Measurements from ENCODE around the gene B3GNT2. TPM values are rescaled to one million over a fixed set of nuclear protein-coding genes. Genes with fewer than 3 reads are reported as not detected.
"Not testable (repeated sequence)": the region's sequence is repeated elsewhere in the genome, so short reads cannot be mapped to it uniquely, and the experiment has no call there.

B3GNT2 gene
- total RNA-seq: 10 to 100 TPM; 41.2 to 44.3 TPM

GRCh38 chr2:62195421-62196277 lies at the start of gene B3GNT2:
Gene B3GNT2, plus strand, starts transcription at chr2:62196115. Its CDS starts 26,106 bp downstream, at chr2:62222221.
- Mint-ChIP-seq H3K27me3 (ENCODE audit: low read depth) (peaks cover 5% of the 10 kb centered on the region), H3K4me3 (peak within 1 kb of the TSS; percentile 96), H3K27ac (peak within 1 kb of the TSS; percentile 94), H3K9me3 (ENCODE audit: insufficient read depth) (no peaks in the 10 kb centered on the region), H3K36me3 (ENCODE audit: low read depth) (peaks cover 19% of the 10 kb centered on the region), H3K4me1 (ENCODE audit: low read depth) (peaks cover 46% of the 10 kb centered on the region)
- DNase-seq (peak; percentile 88), ATAC-seq (peak; percentile 75)
- CTCF ChIA-PET: interaction anchor here (1.1 kb wide), 2 partner anchors 201 to 212 kb away, joined by 3 read pairs; no protein-coding TSS in a partner anchor
- POLR2A ChIA-PET: interaction anchor here (0.7 to 1.5 kb wide), 8 partner anchors 12 to 158 kb away, joined by 3 to 11 read pairs (median 4); no protein-coding TSS in a partner anchor

- ATAC-seq; POLR2A ChIA-PET; H3K9me3 Mint-ChIP-seq (ENCODE audit: insufficient read depth); H3K27ac Mint-ChIP-seq; H3K36me3 Mint-ChIP-seq (ENCODE audit: low read depth); H3K27me3 Mint-ChIP-seq (ENCODE audit: low read depth); CTCF ChIA-PET; H3K4me3 Mint-ChIP-seq: not testable (repeated sequence)
- peak; percentile 53 for DNase-seq
- peaks cover 27% of the 10 kb centered on the region for H3K4me1 Mint-ChIP-seq (ENCODE audit: low read depth)
These were observed 49.1 kb upstream of the B3GNT2 start for GRCh38 chr2:62146790-62147189.

DNA sequence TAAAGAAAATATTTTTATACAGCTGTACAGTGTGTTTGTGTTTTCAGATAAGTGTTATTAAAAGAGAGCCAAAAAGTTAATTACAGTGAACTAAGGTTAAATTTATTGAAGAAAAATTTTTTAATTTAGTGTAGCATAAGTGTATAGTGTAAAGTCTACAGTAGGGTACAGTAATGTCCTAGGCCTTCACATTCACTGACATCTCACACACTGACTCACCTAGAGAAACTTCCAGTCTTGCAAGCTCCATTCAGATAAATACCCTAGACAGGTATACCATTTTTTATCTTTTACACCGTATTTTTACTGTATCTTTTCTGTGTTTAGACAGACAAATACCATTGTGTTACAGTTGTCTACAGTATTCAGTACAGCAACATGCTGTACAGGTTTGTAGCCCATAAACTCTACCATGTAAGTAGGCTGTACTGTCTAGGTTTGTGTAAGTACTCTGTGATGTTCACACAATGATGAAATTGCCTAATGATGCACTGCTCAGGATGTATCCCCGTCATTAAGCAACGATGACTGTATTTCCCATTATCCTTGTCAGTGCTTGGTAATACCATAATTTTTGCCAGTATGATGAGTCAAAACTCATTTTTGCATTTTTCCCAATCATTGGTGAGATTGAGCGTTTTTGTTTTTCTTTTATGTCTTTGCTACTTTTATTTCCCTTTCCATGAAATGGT lies 48.2 kb upstream of the B3GNT2 start:
- no peak for ATAC-seq
- peaks cover 27% of the 10 kb centered on the region for H3K4me1 Mint-ChIP-seq (ENCODE audit: low read depth)
- no peaks in the 10 kb centered on the region for H3K27me3 Mint-ChIP-seq (ENCODE audit: low read depth)
- H3K4me3 Mint-ChIP-seq: no peak overlapping the region
- H3K36me3 Mint-ChIP-seq (ENCODE audit: low read depth): peaks cover 7% of the 10 kb centered on the region
- H3K27ac Mint-ChIP-seq: no peak overlapping the region
- CTCF ChIA-PET: no interaction called here
- DNase-seq: no peak
- POLR2A ChIA-PET: no interaction called here
- H3K9me3 Mint-ChIP-seq (ENCODE audit: insufficient read depth): no peaks in the 10 kb centered on the region

DNA sequence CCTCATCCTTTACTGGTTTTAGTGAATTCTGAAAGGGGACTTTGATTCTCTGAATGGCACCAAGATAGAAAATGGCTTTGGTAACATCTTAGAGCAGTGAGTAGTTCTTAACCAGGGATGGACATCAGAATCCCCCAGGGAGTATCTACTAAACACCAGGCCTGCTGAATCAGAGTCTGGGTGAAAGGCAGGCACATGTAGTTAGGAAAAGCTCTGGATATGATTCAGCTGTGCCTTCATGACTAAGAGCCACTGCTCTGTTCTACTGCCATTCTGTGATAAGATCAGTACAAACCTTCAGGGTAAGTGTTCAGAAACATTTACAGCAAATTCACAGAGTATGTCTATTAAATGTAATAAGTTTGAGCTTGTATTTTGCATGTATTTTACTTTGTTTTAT lies 46.2 kb upstream of the B3GNT2 start:
- no peak overlapping the region for H3K27ac Mint-ChIP-seq
- H3K4me1 Mint-ChIP-seq (ENCODE audit: low read depth): peaks cover 24% of the 10 kb centered on the region
- DNase-seq: no peak
- no peak for ATAC-seq
- H3K36me3 Mint-ChIP-seq (ENCODE audit: low read depth): peaks cover 5% of the 10 kb centered on the region
- H3K9me3 Mint-ChIP-seq (ENCODE audit: insufficient read depth): no peaks in the 10 kb centered on the region
- H3K27me3 Mint-ChIP-seq (ENCODE audit: low read depth): no peaks in the 10 kb centered on the region
- POLR2A ChIA-PET: no interaction called here
- no peak overlapping the region for H3K4me3 Mint-ChIP-seq
- CTCF ChIA-PET: no interaction called here

GRCh38 chr2:62150597-62151305 lies 45.2 kb upstream of the B3GNT2 start:
- H3K4me3 Mint-ChIP-seq: no peak overlapping the region
- POLR2A ChIA-PET: no interaction called here
- ATAC-seq (no peak), DNase-seq (no peak)
- H3K27me3 Mint-ChIP-seq (ENCODE audit: low read depth): no peaks in the 10 kb centered on the region
- CTCF ChIA-PET: no interaction called here
- peaks cover 18% of the 10 kb centered on the region for H3K4me1 Mint-ChIP-seq (ENCODE audit: low read depth)
- H3K9me3 Mint-ChIP-seq (ENCODE audit: insufficient read depth): no peaks in the 10 kb centered on the region
- no peaks in the 10 kb centered on the region for H3K36me3 Mint-ChIP-seq (ENCODE audit: low read depth)
- H3K27ac Mint-ChIP-seq: peak overlapping the region; percentile 18

GRCh38 chr2:62151306-62151638 lies 44.6 kb upstream of the B3GNT2 start:
- POLR2A ChIA-PET: no interaction called here
- no peaks in the 10 kb centered on the region for H3K27me3 Mint-ChIP-seq (ENCODE audit: low read depth)

DNA sequence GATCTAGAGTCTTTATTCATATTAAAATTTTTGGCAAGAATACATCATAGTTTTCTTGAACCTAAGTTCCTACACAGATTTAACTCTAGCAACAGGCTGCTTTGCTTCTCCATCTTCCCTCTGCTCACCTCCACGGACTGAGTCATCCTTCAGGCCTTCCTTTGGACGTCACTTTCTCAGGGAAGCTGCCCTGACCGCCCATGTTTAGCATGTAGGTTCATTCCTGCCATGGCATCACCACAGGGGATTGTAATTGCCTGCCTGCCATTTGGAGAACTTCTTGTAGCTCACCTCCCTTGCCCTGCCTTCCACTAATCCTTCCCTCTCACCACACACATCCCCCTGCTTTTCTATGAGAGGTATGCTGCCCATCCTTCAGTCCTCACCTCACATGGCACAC lies 43.9 kb upstream of the B3GNT2 start:
- Mint-ChIP-seq H3K4me3 (no peak overlapping the region), H3K27me3 (ENCODE audit: low read depth) (no peaks in the 10 kb centered on the region), H3K27ac (no peak overlapping the region), H3K4me1 (ENCODE audit: low read depth) (peaks cover 12% of the 10 kb centered on the region), H3K36me3 (ENCODE audit: low read depth) (no peaks in the 10 kb centered on the region), H3K9me3 (ENCODE audit: insufficient read depth) (no peaks in the 10 kb centered on the region)
- CTCF ChIA-PET: no interaction called here
- POLR2A ChIA-PET: no interaction called here
- no peak for ATAC-seq
- no peak for DNase-seq

More at GRCh38 chr2:62151306-62151638, 44.6 kb upstream of the B3GNT2 start:
- Mint-ChIP-seq H3K36me3 (ENCODE audit: low read depth) (no peaks in the 10 kb centered on the region), H3K4me1 (ENCODE audit: low read depth) (peaks cover 18% of the 10 kb centered on the region), H3K27ac (peak overlapping the region; percentile 18), H3K9me3 (ENCODE audit: insufficient read depth) (no peaks in the 10 kb centered on the region), H3K4me3 (no peak overlapping the region)
- CTCF ChIA-PET: no interaction called here
- ATAC-seq (no peak), DNase-seq (no peak)

GRCh38 chr2:62156861-62157496 lies 38.9 kb upstream of the B3GNT2 start:
- Mint-ChIP-seq H3K9me3 (ENCODE audit: insufficient read depth) (no peaks in the 10 kb centered on the region), H3K4me3 (no peak overlapping the region), H3K27me3 (ENCODE audit: low read depth) (no peaks in the 10 kb centered on the region), H3K27ac (no peak overlapping the region), H3K4me1 (ENCODE audit: low read depth) (peaks cover 6% of the 10 kb centered on the region), H3K36me3 (ENCODE audit: low read depth) (no peaks in the 10 kb centered on the region)
- POLR2A ChIA-PET: no interaction called here
- no peak for ATAC-seq
- DNase-seq: no peak
- CTCF ChIA-PET: no interaction called here

DNA sequence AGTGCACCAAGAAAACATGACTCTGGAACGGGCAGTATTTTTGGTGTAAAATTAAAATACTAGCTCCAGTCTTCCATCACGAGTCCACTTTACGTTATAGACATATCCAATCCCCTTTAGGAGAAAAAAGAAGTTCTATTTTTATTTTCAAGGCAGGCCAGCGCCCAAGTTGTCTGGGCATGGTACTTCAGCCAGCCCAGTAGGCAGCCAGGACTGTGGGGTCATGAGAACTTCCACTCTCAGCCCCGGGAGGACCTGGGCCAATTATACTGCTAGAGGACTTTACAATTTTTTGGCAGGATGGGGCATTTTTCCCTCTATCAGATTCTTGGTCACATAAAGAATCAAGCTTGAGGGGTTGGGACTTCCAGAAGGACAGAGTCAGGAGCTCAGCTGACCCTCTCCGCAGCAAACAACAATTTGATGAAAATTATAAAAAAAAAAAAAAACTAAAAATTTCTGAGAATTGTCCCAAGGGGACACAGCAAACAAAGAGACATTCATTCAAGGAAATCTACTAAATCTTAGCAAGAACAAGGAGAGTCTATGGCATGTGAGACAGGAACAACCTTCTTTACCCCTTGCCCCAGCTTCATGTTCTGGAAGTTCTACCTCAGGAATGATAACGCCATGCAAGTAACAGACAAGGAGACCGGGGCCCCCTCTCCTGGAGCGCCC lies 37.3 kb upstream of the B3GNT2 start:
- H3K9me3 Mint-ChIP-seq (ENCODE audit: insufficient read depth): no peaks in the 10 kb centered on the region
- H3K27me3 Mint-ChIP-seq (ENCODE audit: low read depth): no peaks in the 10 kb centered on the region
- peaks cover 6% of the 10 kb centered on the region for H3K4me1 Mint-ChIP-seq (ENCODE audit: low read depth)
- H3K27ac Mint-ChIP-seq: no peak overlapping the region
- DNase-seq (no peak), ATAC-seq (no peak)
- CTCF ChIA-PET: interaction anchor here (1.0 kb wide), 1 partner anchor 42 kb away, joined by 3 read pairs; no protein-coding TSS in a partner anchor
- POLR2A ChIA-PET: no interaction called here
- no peaks in the 10 kb centered on the region for H3K36me3 Mint-ChIP-seq (ENCODE audit: low read depth)
- no peak overlapping the region for H3K4me3 Mint-ChIP-seq

DNA sequence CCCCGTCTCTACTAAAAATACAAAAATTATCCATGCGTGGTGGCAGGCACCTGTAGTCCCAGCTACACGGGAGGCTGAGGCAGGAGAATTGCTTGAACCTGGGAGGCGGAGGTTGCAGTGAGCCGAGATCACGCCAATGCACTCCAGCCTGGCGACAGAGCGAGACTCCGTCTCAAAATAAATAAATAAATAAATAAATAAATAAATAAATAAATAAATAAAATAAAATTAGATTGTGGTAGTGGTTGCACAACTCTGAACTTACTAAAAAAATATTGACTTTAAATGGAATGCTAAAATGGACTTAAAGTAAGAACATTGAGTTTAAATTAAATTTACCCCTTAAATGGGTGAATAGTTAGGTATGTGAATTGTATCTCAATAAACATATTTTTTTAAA lies 35.2 kb upstream of the B3GNT2 start:
- DNase-seq; H3K36me3 Mint-ChIP-seq (ENCODE audit: low read depth); H3K27me3 Mint-ChIP-seq (ENCODE audit: low read depth); ATAC-seq; CTCF ChIA-PET; H3K4me1 Mint-ChIP-seq (ENCODE audit: low read depth); H3K27ac Mint-ChIP-seq; H3K4me3 Mint-ChIP-seq; H3K9me3 Mint-ChIP-seq (ENCODE audit: insufficient read depth); POLR2A ChIA-PET: not testable (repeated sequence)

DNA sequence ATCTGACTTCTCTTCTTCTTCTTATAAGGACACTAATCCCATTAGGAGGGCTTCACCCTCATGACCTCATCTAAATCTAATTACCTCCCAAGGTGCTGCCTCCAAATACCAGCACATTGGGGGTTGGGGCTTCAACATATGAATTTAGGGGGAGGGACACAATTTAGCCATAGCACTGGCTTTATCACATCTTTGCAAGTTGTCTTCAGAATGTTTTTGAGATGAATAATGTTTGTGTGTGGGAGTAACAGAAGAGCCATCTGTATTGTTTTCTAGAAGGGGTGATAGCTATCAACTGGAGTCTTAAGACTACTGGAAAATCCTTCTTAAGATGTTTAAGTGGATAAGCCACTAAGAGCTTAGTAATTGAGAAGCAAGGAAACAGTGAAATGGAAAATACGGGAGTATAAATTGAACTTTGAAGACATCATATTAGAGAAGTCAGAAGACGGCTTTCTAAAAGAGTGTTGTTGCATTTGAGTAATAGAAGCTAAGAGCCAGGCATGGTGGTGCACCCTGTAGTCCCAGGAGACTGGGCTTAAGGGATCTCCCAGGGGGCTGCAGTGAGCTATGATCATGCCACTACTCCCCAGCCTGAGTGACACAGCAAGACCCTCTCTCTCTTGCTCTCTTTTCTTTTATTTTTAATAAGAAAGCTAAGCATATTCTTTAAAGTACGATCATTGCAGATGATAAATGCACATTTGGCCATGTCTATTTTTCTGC lies 32.6 kb upstream of the B3GNT2 start:
- Mint-ChIP-seq H3K27ac (no peak overlapping the region), H3K27me3 (ENCODE audit: low read depth) (no peaks in the 10 kb centered on the region), H3K36me3 (ENCODE audit: low read depth) (no peaks in the 10 kb centered on the region), H3K4me1 (ENCODE audit: low read depth) (peaks cover 6% of the 10 kb centered on the region), H3K4me3 (no peak overlapping the region), H3K9me3 (ENCODE audit: insufficient read depth) (no peaks in the 10 kb centered on the region)
- ATAC-seq (no peak), DNase-seq (no peak)
- ChIA-PET CTCF (no interaction called here), POLR2A (no interaction called here)

All from activated CD8-positive, alpha-beta T cell treated with anti-CD3 and anti-CD28 coated beads, Interleukin-2, amount 10 ng/mL, durations not matched to agents 7 days and 5 days (primary cell).